Mesodermal cell (in vitro differentiated cells): ENCODE measurements around the gene KIF18B.

Experiments
- H3K27ac ChIP-seq: 2 replicates; pipeline ENCODE4 v1.7.0; 2013; ENCODE audit warnings: mild to moderate bottlenecking, low read depth, low read length, moderate library complexity; ENCODE audit not compliant: severe bottlenecking
- H3K36me3 ChIP-seq: 2 replicates; pipeline ENCODE4 v1.7.1; 2013; ENCODE audit warnings: mild to moderate bottlenecking, low read length, moderate library complexity; ENCODE audit not compliant: control insufficient read depth, insufficient read depth
- H3K4me1 ChIP-seq: one replicate; pipeline ENCODE4 v1.7.1; 2013; ENCODE audit warnings: mild to moderate bottlenecking, low read length; ENCODE audit not compliant: insufficient read depth, control insufficient read depth, poor library complexity, severe bottlenecking
- H3K4me3 ChIP-seq: 2 replicates; pipeline ENCODE4 v1.7.0; 2013; ENCODE audit warnings: low read length, control low read depth, mild to moderate bottlenecking; ENCODE audit not compliant: insufficient read depth, poor library complexity, severe bottlenecking; ENCODE audit errors: extremely low read depth
- H3K9me3 ChIP-seq: 2 replicates; pipeline ENCODE4 v1.7.1; 2013; ENCODE audit warnings: mild to moderate bottlenecking, low read length, moderate library complexity; ENCODE audit not compliant: control insufficient read depth
- WGBS, 2 experiments: methylation state at CpG; one replicate each; pipeline ENCODE4 v1.1.5; 2013; ENCODE audit warnings: missing lambda C conversion rate in 2 of 2; ENCODE audit not compliant: insufficient coverage in 2 of 2; 5-methylcytosine and 5-hydroxymethylcytosine counted together

KIF18B gene

DNA sequence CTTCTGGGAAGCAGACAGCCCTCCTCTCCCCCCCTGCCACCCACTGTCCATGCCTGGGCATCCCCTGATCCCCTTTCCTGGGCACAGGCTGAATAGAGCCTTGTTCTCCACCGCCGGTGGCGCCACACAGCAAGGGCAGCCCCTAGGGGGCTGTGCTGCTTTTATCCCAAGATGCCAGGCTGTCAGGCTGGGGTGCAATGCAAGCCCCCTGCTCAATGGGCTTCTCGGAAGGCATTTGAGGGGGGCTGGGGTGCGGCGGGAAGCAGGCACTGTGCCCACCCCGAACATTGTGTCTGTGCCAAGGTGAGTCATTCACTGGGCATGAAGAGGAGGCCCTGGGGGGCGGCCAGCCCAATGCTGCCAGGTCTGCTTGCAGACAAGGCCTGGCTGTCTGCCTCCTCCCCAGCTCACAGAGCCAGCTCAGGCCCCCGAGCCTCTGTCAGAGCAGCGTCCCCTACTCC, 30.8 kb downstream of the KIF18B start:
- Histone ChIP-seq H3K4me1 (no peaks in the 10 kb centered on the region), H3K27ac (no peak overlapping the region), H3K4me3 (no peak overlapping the region), H3K9me3 (no peaks in the 10 kb centered on the region), H3K36me3 (no peaks in the 10 kb centered on the region)
- 90 to 95% methylated on average over 7 of the region's 10 CpGs for WGBS, 2 experiments

DNA sequence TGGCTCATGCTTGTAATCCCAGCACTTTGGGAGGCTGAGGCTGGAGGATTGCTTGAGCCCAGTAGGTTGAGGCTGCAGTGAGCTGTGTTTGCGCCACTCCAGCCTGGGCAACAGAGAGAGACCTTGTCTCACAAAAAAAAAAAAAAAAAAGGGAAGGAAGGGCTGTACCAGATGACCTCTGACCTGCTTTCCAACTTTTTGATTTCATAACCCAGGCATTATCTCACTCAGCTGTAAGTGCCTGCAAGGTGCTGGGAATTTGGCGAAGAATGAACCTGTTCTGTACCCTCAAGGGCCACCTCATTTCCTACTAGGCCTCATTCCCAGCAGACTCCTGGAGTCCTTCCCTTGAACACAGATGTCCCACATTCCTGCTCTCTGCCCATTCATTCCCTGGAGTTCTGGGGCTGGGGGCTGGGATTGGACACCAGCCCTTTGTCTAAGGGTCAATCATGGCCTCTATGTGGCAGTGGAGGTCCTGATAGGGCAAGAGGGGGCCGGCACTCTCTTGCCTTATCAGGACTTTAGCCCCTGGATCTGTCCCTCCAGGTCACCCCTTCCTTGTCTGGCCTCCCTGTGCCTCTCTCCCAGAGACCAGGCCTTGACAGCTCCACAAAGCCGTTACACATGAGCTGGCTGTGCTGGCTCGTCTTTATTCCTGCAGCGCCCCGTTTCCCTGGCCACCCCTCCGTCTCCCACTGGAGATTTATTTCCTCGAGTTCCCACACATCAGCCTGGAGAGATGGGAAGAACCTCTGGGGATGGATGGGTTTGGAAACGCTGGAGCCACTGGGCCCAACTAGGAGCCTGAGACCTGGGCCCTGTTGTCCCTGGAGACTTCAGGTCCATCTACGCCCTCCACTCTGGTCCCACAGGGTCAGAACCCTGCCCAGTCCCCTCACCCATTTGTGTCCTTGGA, 31.5 kb downstream of the KIF18B start:
- H3K4me1 ChIP-seq, result no peaks in the 10 kb centered on the region
- H3K4me3 ChIP-seq, result no peak overlapping the region
- no peaks in the 10 kb centered on the region for H3K36me3 ChIP-seq
- no peak overlapping the region for H3K27ac ChIP-seq
- WGBS, 2 experiments, result 89 to 94% methylated on average over 9 to 10 of the region's 11 CpGs
- H3K9me3 ChIP-seq, result no peaks in the 10 kb centered on the region

DNA sequence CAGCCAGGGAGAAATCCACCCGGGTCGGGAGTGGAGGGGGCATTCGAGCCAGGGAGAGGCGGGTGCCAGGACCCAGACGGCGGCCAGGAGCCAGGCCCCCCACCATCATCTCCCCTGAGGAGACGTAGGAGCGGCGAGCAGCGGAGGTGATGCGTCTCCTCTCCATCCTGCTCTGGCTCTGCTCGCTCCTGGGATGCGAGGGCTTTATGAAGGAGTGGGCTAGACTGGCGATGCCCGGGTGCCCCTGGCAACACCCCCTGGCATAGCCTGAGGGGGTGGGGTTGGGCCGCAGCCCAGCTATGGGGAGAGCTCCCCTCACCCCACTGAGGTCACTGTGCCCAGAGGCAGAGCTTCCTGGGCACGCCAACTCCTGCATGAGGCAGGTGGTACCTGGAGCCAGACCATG, 32.2 kb downstream of the KIF18B start, which contains the start of gene GFAP:
TSS of gene GFAP (minus strand) at position 180 of the 406 bp plus-strand sequence. CDS start at position 166, 14 bp downstream.
- WGBS, 2 experiments, result 82 to 95% methylated on average over 10 to 16 of the region's 17 CpGs
- H3K4me1 ChIP-seq, result peaks cover 1% of the 10 kb centered on the region
- no peak within 1 kb of the TSS for H3K27ac ChIP-seq
- H3K9me3 ChIP-seq, result no peaks in the 10 kb centered on the region
- H3K36me3 ChIP-seq, result no peaks in the 10 kb centered on the region
- no peak within 1 kb of the TSS for H3K4me3 ChIP-seq

DNA sequence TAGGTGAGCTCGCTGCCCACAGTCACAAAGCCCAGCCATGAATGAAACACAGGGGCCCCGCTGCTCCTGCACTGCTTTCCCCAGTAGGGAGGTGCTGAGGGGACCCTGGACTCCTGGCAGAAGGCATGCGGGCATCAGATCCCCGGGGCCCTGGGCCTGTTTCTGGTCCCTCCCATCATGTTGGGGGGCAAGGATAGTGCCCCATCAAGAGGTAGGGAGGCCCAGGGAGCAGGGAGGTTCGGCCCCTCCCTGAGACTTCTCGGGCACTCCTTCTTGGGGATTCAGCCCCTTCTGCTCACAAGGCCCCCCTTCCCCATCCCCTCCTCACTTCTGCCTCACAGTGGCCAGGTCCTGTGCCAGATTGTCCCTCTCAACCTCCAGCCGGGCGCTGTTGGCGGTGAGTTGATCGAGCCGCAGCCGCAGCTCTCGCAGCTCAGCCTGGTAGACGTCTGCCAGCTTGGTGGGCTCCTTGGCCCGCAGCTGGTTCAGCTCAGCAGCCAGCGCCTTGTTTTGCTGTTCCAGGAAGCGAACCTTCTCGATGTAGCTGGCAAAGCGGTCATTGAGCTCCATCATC, 32.8 kb downstream of the KIF18B start:
- 90 to 91% methylated on average over 14 to 19 of the region's 19 CpGs for WGBS, 2 experiments

DNA sequence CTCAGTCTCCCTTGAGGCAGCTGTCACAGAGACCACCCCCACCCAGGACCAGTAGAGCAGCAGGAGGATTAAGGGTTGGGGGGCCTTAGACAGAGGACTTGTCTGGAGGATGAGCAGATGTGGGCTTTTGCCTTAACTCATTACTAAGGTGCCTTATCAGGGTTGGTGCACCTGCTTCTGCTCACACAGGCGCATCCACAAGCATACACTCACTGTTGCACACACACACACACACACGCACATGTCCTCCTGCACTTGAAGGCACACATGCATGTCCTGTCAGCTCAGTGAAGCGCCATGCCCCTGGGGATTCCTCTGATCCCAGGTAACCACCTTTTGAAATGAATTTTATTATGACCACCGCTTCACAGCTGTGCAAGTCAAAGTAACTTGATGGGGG, 33.4 kb downstream of the KIF18B start:
- H3K36me3 ChIP-seq, result no peaks in the 10 kb centered on the region
- no peaks in the 10 kb centered on the region for H3K9me3 ChIP-seq
- H3K27ac ChIP-seq, result no peak overlapping the region
- H3K4me1 ChIP-seq, result peaks cover 12% of the 10 kb centered on the region
- WGBS, 2 experiments, result 94 to 100% methylated on average over 3 to 4 of the region's 4 CpGs
- H3K4me3 ChIP-seq, result no peak overlapping the region

More for the DNA sequence above, 32.8 kb downstream of the KIF18B start:
- peaks cover 6% of the 10 kb centered on the region for H3K4me1 ChIP-seq
- H3K9me3 ChIP-seq, result no peaks in the 10 kb centered on the region
- no peak overlapping the region for H3K4me3 ChIP-seq
- H3K27ac ChIP-seq, result no peak overlapping the region
- H3K36me3 ChIP-seq, result no peaks in the 10 kb centered on the region

DNA sequence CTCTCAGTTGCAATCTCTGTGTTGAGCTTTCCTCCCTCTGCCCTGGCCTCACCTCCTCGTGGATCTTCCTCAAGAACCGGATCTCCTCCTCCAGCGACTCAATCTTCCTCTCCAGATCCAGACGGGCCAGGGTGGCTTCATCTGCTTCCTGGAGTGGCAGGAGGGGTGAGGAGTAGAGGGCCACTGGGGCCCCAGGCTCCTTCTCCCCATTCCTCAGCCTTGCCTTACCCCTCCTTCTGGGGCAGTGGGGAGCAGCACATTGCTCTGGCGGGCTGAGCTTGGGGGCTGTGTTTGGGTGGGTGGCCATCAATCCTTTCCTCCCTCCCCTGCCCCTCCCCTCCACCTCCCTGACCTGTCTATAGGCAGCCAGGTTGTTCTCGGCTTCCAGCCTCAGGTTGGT, 33.9 kb downstream of the KIF18B start:
- Histone ChIP-seq H3K36me3 (no peaks in the 10 kb centered on the region), H3K4me3 (no peak overlapping the region), H3K27ac (no peak overlapping the region), H3K9me3 (no peaks in the 10 kb centered on the region), H3K4me1 (peaks cover 17% of the 10 kb centered on the region)
- WGBS, 2 experiments, result 60 to 90% methylated on average over 1 to 2 of the region's 6 CpGs

DNA sequence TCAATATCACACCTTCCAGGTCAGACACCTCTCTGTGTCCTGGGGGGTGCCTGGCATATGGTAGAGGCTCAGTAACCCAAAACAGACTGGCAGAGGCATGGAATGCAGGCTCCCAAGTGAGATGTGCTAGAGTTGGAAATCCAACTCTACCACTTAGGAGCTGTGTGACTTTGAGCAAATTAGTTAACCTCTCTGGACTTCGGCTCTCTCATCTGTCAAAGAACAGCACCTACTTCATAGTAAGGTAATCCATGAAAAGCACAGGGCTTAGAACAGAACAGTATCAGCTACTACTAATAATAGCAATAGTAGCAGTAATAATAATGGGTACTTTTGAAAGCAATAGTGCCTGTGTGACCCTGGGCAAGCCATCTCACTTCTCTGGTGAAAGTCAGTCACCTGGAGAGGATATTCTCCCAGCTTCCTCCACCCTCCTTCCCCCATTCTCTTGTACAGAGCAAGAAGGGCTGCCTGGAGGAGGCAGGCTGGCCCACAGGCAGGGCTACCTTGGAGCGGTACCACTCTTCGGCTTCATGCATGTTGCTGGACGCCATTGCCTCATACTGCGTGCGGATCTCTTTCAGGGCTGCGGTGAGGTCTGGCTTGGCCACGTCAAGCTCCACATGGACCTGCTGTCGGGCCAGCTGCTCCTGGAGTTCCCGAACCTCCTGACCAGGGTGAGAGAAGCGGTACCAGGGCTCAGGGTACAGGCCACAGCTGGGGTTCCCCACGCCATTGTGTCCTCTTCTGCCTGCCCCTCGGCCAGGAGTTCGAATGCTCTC, 34.6 kb downstream of the KIF18B start:
- no peak overlapping the region for H3K4me3 ChIP-seq
- H3K9me3 ChIP-seq, result no peaks in the 10 kb centered on the region
- 88 to 93% methylated on average over 13 to 14 of the region's 14 CpGs for WGBS, 2 experiments
- peaks cover 17% of the 10 kb centered on the region for H3K4me1 ChIP-seq
- H3K36me3 ChIP-seq, result no peaks in the 10 kb centered on the region
- H3K27ac ChIP-seq, result no peak overlapping the region

DNA sequence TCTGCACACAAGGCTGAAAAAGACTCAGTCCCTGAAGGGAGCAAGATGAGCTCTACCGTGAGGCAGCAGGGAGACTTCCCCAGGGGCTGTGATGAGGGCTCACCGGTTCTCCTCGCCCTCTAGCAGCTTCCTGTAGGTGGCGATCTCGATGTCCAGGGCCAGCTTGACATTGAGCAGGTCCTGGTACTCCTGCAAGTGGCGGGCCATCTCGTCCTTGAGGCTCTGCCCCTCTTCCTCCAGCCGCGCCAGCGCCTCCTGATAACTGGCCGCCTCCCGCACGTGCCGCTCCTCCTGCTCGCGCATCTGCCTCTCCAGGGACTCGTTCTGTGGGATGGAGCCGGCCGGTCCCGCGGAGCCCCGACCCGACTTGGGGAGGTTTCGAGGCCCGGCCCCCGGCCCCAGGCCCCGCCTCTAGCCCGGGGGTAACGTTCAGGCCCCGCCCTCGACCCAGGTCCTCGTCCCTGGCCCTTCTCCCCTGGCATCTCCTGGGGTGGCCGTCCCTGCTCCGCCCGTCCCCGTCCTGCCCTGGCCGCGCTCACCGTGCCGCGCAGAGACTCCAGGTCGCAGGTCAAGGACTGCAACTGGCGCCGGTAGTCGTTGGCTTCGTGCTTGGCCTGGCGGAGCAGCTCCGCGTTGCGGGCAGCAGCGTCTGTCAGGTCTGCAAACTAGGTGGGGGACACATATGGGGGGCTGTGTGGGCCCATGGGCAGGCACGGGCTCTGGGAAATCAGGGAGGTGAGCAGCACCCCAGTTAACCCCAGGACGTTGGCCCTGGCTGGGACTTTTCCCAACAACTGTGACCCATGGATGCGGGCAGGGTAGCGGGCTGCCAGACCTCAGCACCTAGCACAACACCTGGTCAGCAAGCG, 36.2 kb downstream of the KIF18B start:
- H3K36me3 ChIP-seq, result no peaks in the 10 kb centered on the region
- no peaks in the 10 kb centered on the region for H3K9me3 ChIP-seq
- 16 to 17% methylated on average over 52 to 55 of the region's 56 CpGs for WGBS, 2 experiments
- H3K4me3 ChIP-seq, result peak overlapping the region; percentile 23
- H3K4me1 ChIP-seq, result peaks cover 21% of the 10 kb centered on the region
- H3K27ac ChIP-seq, result no peak overlapping the region

DNA sequence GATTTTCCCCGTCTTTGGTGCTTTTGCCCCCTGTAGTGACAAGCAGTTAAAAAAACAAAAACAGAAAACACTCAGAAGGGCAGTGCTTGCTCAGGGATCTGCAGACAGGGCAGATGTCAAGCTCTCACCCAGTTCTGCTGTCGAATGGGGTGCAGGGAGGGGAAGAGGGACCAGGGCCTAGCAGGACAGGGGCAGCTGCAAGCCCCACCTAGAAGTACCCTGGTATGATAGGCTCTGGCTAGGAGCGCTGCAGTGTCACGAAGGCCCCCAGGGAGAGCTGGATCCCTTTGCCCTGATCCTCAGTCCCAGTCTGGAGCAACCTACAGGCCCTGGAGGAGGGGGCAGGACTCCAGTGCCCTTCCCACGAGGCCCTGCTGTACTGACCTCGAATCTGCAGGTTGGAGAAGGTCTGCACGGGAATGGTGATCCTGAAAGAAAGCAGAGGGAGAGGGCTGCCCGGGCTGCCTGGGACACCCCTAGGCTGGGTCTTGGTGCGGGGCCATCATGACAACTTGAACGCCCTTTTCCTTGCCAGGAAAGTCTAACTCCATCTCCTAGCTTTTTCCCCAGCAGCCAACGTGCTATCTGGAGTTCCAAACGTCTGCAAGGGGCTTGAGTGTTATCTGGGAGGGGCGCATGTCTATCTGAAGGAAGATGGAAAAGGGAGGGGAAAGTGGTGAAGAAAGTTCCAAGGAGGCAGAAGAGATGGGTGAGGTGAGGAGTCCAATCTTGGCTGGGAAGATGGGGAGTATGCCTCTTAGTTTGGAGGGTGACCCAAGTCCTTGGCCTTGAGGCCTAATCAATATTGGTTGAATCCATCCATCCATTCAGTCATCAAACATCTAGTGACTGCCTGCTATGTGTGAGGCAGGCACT, 37.1 kb downstream of the KIF18B start:
- H3K27ac ChIP-seq, result peak overlapping the region; percentile 49
- peaks cover 30% of the 10 kb centered on the region for H3K4me1 ChIP-seq
- no peak overlapping the region for H3K4me3 ChIP-seq
- 89% methylated on average over 9 to 11 of the region's 13 CpGs for WGBS, 2 experiments
- no peaks in the 10 kb centered on the region for H3K9me3 ChIP-seq
- H3K36me3 ChIP-seq, result no peaks in the 10 kb centered on the region
